ENCODE data around the gene CPA5.

GRCh38 chr7:130332259-130333053 is 12.2 kb upstream of the CPA5 start:
- no peak for TF ChIP-seq CTCF (IDR thresholded peaks at IDR 0.05)
- no peak for TF ChIP-seq EZH2phosphoT487 (IDR thresholded peaks at IDR 0.05)
